ENCODE data around the gene PARD3B.

- no peak for TF ChIP-seq CTCF (IDR thresholded peaks at IDR 0.05)
- no peak for TF ChIP-seq POLR2A (IDR thresholded peaks at IDR 0.05)
Observed at GRCh38 chr2:204869132-204869823, 324.0 kb downstream of the PARD3B start.
